CD4-positive, alpha-beta T cell (primary cell): ENCODE data around the gene CD96. TPM values are rescaled to one million over a fixed set of nuclear protein-coding genes. Genes with fewer than 3 reads are reported as not detected.

Experiments
- ATAC-seq: fragments of 200-7000 bp; cut with Tn5 transposase; one replicate; pipeline ENCODE4 v1.10.0; 2022; ENCODE audit warnings: mild to moderate bottlenecking; ENCODE audit not compliant: poor library complexity
- CTCF ChIA-PET: fragments of 350-600 bp; sonication (Branson Sonifier 250); formaldehyde crosslinking; loops from one replicate; lab custom pipeline; 2021; ENCODE audit warnings: antibody characterized with exemption, inconsistent platforms; lab: Charles Lee
- POLR2A ChIA-PET: fragments of 350-600 bp; sonication (Branson Sonifier 250); formaldehyde crosslinking; loops from one replicate; lab custom pipeline; 2021; ENCODE audit warnings: antibody characterized with exemption, inconsistent platforms; lab: Charles Lee
- DNase-seq, 14 experiments: peaks; one replicate each; pipeline ENCODE4 v3.0.0-alpha.2; 2013 to 2020; ENCODE audit warnings: mixed read lengths in 2 of 14
- H3K27ac ChIP-seq, 2 donors: one replicate each; pipeline versions ENCODE4 v1.5.1 to v1.7.0; 2013; ENCODE audit warnings: low read length in 2 of 2, low read depth in 1 of 2, mild to moderate bottlenecking in 1 of 2
- H3K27me3 ChIP-seq, 2 experiments: 1 replicate in 1 of 2; 2 replicates in 1 of 2; pipeline versions ENCODE4 v1.6.1 to v1.7.0; 2013; ENCODE audit warnings: low read length in 2 of 2, control low read depth in 1 of 2, mild to moderate bottlenecking in 1 of 2, moderate library complexity in 1 of 2; ENCODE audit not compliant: insufficient read depth in 2 of 2, control insufficient read depth in 1 of 2
- H3K36me3 ChIP-seq: one replicate; pipeline ENCODE4 v1.6.1; 2013; ENCODE audit warnings: low read length, control low read depth; ENCODE audit not compliant: insufficient read depth
- H3K4me1 ChIP-seq: one replicate; pipeline ENCODE4 v1.6.1; 2013; ENCODE audit warnings: low read length, control low read depth; ENCODE audit not compliant: insufficient read depth
- H3K4me3 ChIP-seq: one replicate; pipeline ENCODE4 v1.5.1; 2013; ENCODE audit warnings: mild to moderate bottlenecking, low read length, moderate library complexity
- H3K9me3 ChIP-seq, 2 experiments: 1 replicate in 1 of 2; 2 replicates in 1 of 2; pipeline versions ENCODE4 v1.6.1 to v1.7.0; 2013; ENCODE audit warnings: low read length in 2 of 2, mild to moderate bottlenecking in 2 of 2, control low read depth in 1 of 2, moderate library complexity in 1 of 2; ENCODE audit not compliant: control insufficient read depth in 1 of 2, insufficient read depth in 1 of 2
- H3K27ac Mint-ChIP-seq: one replicate; pipeline ENCODE4 v1.8.0; 2020; ENCODE audit warnings: mixed read lengths
- H3K27me3 Mint-ChIP-seq: one replicate; pipeline ENCODE4 v1.8.0; 2021; ENCODE audit warnings: mixed read lengths
- H3K36me3 Mint-ChIP-seq: one replicate; pipeline ENCODE4 v1.8.0; 2021; ENCODE audit warnings: low read depth, mixed read lengths
- H3K4me1 Mint-ChIP-seq: one replicate; pipeline ENCODE4 v1.8.0; 2021; ENCODE audit warnings: low read depth, mixed read lengths
- H3K4me3 Mint-ChIP-seq: one replicate; pipeline ENCODE4 v1.8.0; 2020; ENCODE audit warnings: mild to moderate bottlenecking, mixed read lengths
- H3K9me3 Mint-ChIP-seq: one replicate; pipeline ENCODE4 v1.8.0; 2020; ENCODE audit warnings: mixed read lengths
- intact Hi-C, 2 experiments: fragments of 100-400 bp; cut with DNase I in 1 of 2; cut with micrococcal nuclease in 1 of 2; formaldehyde crosslinking; loops; one replicate each; pipeline versions ENCODE4 v1.15.1 to v1.9.0; 2023 to 2025; cut with DNase I, micrococcal nuclease
- total RNA-seq, 174 experiments: library from RNA in 2 of 174; stranded (reverse) in 2 of 174; gene quantifications; one replicate each; pipeline ENCODE4 v1.2.3 and lab custom pipeline; 2021 to 2026
- TF ChIP-seq, protein P1 (sequence below): fragments of 200-600 bp; IDR thresholded peaks from one replicate; pipeline ENCODE4 v1.8.0; 2022; ENCODE audit warnings: antibody characterized with exemption, mild to moderate bottlenecking

CD96 gene
- total RNA-seq, 2 experiments from 2014 or later: 194 to 205 TPM

- Mint-ChIP-seq H3K27me3 (no peaks in the 10 kb centered on the region), H3K4me1 (peaks cover 36% of the 10 kb centered on the region), H3K27ac (no peak overlapping the region), H3K36me3 (peaks cover 3% of the 10 kb centered on the region), H3K4me3 (no peak overlapping the region), H3K9me3 (no peaks in the 10 kb centered on the region)
- CTCF ChIA-PET: no interaction called here
- intact Hi-C loops: no loop called here
- H3K4me3 ChIP-seq: no peak overlapping the region
- no peak overlapping the region for H3K27ac ChIP-seq
- no peaks in the 10 kb centered on the region for H3K27me3 ChIP-seq
- POLR2A ChIA-PET: no interaction called here
- H3K4me1 ChIP-seq: no peaks in the 10 kb centered on the region
- TF ChIP-seq, protein P1, sequence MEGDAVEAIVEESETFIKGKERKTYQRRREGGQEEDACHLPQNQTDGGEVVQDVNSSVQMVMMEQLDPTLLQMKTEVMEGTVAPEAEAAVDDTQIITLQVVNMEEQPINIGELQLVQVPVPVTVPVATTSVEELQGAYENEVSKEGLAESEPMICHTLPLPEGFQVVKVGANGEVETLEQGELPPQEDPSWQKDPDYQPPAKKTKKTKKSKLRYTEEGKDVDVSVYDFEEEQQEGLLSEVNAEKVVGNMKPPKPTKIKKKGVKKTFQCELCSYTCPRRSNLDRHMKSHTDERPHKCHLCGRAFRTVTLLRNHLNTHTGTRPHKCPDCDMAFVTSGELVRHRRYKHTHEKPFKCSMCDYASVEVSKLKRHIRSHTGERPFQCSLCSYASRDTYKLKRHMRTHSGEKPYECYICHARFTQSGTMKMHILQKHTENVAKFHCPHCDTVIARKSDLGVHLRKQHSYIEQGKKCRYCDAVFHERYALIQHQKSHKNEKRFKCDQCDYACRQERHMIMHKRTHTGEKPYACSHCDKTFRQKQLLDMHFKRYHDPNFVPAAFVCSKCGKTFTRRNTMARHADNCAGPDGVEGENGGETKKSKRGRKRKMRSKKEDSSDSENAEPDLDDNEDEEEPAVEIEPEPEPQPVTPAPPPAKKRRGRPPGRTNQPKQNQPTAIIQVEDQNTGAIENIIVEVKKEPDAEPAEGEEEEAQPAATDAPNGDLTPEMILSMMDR: no peak
- no peak for ATAC-seq
- H3K36me3 ChIP-seq: no peaks in the 10 kb centered on the region
- no peaks in the 10 kb centered on the region for H3K9me3 ChIP-seq
- no peak for DNase-seq
Measured at GRCh38 chr3:111701292-111701906, 159.4 kb downstream of the CD96 start.

Other genes starting within 250 kb of the CD96 start
- under 1 TPM in 1 of 2 experiments, not detected in 1; 0.11 TPM for gene ZBED2, start 53.1 kb downstream of the CD96 start, total RNA-seq
- gene PLCXD2, start 132.5 kb downstream of the CD96 start, total RNA-seq: 10 to 100 TPM; 28.6 to 29.3 TPM